Measurements from ENCODE around the gene LRRC75B.

The LRRC75B gene

GRCh38 chr22:24571266-24571665, 21.6 kb downstream of the LRRC75B start:
- no peaks in the 10 kb centered on the region for H3K27me3 ChIP-seq (ENCODE audit: insufficient read depth, low read depth, severe bottlenecking)
- no peak for TF ChIP-seq CTCF (IDR thresholded peaks at IDR 0.05; ENCODE audit: low read depth, low read length)
- peak; percentile 70 for DNase-seq
- H3K36me3 ChIP-seq: peaks cover 85% of the 10 kb centered on the region
- H3K9me3 ChIP-seq (ENCODE audit: severe bottlenecking): no peaks in the 10 kb centered on the region
- peak overlapping the region; percentile 59 for H3K27ac ChIP-seq
- H3K4me3 ChIP-seq (ENCODE audit: low read depth, low read length): no peak overlapping the region

- TF ChIP-seq CTCF (IDR thresholded peaks at IDR 0.05; ENCODE audit: low read depth, low read length): no peak
- Histone ChIP-seq H3K27ac (no peak overlapping the region), H3K27me3 (ENCODE audit: insufficient read depth, low read depth, severe bottlenecking) (no peaks in the 10 kb centered on the region), H3K9me3 (ENCODE audit: severe bottlenecking) (no peaks in the 10 kb centered on the region), H3K36me3 (peaks cover 90% of the 10 kb centered on the region), H3K4me3 (ENCODE audit: low read depth, low read length) (no peak overlapping the region)
- DNase-seq: no peak
These were observed 25.2 kb downstream of the LRRC75B start for GRCh38 chr22:24567668-24568067.

- Histone ChIP-seq H3K4me3 (ENCODE audit: low read depth, low read length) (no peak overlapping the region), H3K9me3 (ENCODE audit: severe bottlenecking) (no peaks in the 10 kb centered on the region), H3K27me3 (ENCODE audit: insufficient read depth, low read depth, severe bottlenecking) (no peaks in the 10 kb centered on the region), H3K36me3 (peaks cover 90% of the 10 kb centered on the region), H3K27ac (no peak overlapping the region)
- TF ChIP-seq CTCF (IDR thresholded peaks at IDR 0.05; ENCODE audit: low read depth, low read length): no peak
- no peak for DNase-seq
These were observed 25.9 kb downstream of the LRRC75B start for GRCh38 chr22:24566899-24567511.

GRCh38 chr22:24565077-24565476, 27.8 kb downstream of the LRRC75B start:
- Histone ChIP-seq H3K36me3 (peaks cover 83% of the 10 kb centered on the region), H3K9me3 (ENCODE audit: severe bottlenecking) (no peaks in the 10 kb centered on the region), H3K27me3 (ENCODE audit: insufficient read depth, low read depth, severe bottlenecking) (no peaks in the 10 kb centered on the region), H3K4me3 (ENCODE audit: low read depth, low read length) (no peak overlapping the region), H3K27ac (no peak overlapping the region)
- no peak for TF ChIP-seq CTCF (IDR thresholded peaks at IDR 0.05; ENCODE audit: low read depth, low read length)
- no peak for DNase-seq

GRCh38 chr22:24564376-24565058, 28.4 kb downstream of the LRRC75B start:
- TF ChIP-seq CTCF (IDR thresholded peaks at IDR 0.05; ENCODE audit: low read depth, low read length): no peak
- no peak for DNase-seq
- no peak overlapping the region for H3K4me3 ChIP-seq (ENCODE audit: low read depth, low read length)
- H3K27me3 ChIP-seq (ENCODE audit: insufficient read depth, low read depth, severe bottlenecking): no peaks in the 10 kb centered on the region
- peaks cover 81% of the 10 kb centered on the region for H3K36me3 ChIP-seq
- no peaks in the 10 kb centered on the region for H3K9me3 ChIP-seq (ENCODE audit: severe bottlenecking)
- H3K27ac ChIP-seq: no peak overlapping the region
